Measurements from ENCODE around the gene PLA2G6. TPM values are rescaled to one million over a fixed set of nuclear protein-coding genes. Genes with fewer than 3 reads are reported as not detected.

Gene PLA2G6
- total RNA-seq, 1 donor from 2014 or later: 260 TPM

DNA sequence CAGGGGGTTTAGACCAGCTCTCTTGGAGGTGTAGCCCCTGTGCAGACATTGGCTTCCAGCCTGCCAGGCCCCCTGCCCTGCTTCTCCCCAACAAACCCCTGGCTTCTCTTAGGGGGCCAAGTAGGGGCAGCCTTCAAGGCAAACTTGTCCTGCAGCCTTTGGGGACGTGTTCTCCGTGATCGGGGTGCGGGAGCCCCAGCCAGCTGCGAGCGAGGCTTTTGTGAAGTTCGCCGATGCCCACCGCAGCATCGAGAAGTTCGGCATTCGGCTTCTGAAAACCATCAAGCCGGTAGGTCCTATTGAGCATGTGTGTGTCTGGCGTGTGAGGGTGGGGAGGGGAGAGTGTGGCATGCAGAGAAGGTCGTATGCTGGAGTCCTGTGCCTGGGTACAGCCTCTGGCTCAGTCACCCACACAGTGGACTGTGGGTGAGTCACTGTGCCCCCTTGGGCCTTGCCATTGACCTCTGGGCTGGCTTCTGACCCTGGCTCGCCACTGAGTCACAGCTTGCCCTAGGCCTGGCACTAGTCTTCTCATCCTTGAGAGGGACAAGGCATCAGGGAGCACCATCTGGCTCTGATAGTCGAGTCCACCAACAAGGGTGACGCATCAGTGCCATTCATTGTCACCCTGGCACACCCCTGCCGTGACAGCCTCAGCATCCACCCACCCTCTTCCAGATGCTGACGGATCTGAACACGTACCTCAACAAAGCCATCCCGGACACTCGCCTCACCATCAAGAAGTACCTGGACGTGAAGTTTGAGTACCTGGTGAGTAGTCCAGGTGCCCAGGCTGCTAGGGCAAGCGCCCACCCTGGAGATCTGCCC, 109.1 kb downstream of the PLA2G6 start:
- DNase-seq (ENCODE audit: low spot score): no peak

DNA sequence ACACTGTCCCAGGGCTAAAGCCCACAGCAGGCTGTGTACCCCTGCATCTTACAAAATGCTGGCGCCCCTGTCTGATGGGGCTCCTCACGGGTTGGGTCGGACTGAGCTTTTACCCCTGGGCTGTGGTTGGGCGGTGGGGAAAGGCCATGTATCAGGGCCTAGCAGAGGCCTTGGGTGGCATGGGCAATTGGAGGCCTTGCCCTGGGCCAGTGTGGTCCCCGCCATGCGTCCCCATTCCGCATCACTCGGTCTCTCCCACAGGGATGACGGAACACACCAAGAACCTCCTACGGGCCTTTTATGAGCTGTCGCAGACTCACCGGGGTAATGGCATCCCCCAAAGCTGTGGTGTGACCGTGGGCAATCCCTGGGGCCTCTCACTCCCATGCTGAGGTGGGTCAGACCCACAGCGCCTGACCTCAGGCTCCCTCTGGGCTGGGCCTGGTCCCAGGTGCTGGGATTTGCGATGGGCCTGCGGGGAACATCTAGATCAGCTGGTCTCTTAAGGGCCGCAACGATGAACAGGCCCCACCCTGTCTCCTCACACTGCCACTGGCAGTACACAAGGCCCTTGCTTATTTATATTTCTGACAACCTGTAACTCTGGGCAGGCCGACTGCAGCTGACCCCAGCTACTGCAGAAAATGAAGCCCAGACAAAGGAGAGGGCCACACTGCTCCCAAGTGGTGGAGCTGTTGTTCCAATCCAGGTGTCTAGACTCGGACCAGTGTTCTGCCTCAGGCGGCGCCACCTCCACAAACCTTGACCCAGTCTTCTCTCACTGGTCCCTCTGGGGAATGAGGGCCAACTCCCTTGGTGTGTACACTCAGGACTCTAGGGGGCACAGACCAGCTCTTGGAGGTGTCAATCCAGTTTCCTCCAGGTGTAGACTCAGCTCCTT, 110.0 kb downstream of the PLA2G6 start:
- no peak for DNase-seq (ENCODE audit: low spot score)

DNA sequence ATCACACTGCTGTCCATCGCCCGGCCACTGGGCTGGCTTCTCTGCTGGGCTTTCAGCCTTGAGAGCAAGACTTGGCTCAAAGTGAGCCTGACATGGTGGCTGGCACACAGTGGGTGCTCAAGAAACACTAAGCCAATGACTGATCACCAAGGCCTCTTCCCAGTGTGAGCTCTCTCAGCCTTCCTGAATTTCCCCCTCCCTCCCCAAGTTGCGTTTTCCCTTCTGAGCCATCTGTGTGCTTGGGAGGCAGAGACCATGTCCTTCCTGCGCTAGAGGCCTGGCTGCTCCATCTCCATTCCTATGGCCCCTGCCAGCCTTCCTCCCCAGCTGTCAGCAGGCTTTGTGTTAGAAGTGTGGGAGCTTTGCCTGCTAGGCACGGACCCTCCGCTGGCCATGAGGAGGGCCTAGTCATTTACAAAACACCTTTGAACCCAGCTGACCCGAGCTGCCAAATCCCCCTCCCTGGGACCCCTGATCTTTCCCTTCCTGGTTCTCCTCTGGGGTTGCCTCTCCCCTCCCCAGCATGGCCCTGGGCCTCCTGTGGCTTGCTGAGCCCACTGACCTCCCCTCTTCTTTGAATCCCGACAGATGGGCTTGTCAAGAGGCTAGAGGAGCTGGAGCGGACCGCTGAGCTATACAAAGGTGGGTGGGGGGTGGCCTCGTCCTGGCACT, 111.2 kb downstream of the PLA2G6 start:
- no peak for DNase-seq (ENCODE audit: low spot score)

DNA sequence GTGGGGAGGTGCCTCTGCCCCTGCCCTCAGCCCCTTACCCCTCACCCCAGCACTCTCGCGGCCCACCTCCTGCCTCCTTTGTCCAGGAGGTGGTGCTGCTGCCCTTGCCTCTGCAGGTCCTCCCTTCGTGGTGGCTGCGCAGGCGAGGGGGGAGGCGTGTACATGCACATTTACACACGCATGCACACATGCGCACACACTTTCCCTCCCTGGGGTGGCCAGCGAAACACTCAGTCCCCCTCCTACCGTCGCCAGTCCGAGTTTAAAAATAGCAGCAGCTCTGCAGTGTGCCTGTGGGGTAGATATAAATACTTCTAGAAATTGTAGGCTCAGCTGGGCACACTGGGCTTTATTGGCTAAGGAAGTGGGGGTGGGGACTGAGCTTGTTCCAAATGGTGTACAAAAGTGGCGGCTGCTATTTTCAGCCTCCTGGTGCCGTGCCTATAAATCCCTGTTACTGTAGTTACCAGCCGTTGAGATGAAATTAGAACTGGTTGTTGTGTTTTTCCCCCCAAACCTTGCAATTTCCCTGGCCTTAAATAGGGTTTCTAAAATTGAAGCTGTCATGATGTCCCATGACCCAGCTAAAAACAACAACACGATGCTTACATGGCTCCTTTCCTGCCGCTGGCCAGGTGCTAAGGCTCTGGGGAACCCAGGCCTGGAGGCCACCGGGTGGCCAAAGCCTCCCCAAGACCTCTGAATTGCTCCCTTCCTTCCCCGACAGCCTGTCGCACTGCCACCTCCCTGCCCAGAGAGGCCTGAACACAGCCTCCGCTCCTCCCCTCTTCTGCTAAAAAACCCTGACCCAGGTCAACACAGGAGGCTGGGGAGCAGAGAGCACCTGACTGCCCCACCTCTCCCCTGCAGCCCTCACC, 112.0 kb downstream of the PLA2G6 start:
- peak; percentile 34 for DNase-seq (ENCODE audit: low spot score)

DNA sequence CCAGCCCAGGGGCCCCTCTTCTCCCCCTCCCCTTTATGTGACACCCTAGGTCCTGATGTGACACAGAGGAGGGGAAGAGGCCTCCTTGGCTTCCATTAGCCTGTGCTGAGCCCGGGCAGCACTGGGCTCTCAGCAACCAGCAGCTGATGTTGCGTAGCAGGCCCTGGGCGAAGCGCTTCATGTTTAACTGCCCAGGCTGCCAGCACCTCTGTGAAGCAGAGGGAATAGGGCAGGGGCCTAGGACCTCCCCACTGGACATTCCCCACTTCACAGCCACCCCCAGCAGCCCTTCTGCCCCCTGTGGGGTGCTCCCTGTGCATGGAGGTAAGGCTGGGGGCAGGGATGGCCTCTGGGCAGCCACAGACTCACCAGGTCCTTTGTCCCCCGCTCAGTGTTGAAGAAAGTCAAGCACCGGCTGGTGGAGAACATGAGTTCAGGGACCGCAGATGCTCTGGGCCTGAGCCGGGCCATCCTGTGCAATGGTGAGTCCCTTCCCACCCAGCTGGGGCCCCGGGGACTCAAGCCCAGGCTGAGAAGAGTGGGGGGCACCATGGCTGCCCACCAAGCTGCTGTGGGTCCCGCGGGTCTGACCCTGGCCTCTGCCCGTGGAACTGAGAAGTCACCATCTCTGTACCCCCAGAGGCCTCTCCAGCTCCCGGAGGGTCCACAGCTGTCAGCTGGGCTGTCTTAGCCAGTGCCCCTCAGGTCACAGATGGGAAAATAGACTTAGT, 112.8 kb downstream of the PLA2G6 start:
- no peak for DNase-seq (ENCODE audit: low spot score)

DNA sequence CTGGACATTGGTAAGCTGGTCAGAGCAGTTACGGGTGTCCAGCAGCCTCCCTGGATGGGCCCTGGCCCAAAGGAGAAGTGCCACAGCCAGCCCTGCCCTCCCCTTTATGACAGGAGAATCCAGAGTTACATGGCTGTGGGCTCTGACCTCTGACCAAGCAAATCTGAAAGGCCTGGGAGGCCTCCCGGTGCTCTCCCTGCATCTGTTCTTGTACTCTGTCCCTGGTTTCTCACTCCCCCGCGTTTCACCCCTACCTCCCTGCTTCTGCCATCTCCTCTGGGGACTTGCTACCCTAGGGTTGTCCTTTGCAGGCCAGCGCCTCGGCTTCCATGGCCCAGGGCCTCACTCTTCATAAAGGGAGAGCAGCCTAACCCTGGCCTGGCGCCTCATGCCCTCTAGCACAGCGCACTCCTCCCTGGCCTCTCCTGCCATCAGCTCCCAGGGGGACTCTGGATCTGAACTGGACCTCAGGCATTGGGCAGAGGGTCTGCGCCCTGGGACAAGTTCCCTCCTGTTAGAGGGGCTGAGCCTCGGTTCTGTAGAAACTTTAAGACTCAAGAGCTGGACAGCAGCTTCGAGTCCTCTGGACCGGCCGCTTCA, 113.8 kb downstream of the PLA2G6 start:
- no peak for DNase-seq (ENCODE audit: low spot score)

DNA sequence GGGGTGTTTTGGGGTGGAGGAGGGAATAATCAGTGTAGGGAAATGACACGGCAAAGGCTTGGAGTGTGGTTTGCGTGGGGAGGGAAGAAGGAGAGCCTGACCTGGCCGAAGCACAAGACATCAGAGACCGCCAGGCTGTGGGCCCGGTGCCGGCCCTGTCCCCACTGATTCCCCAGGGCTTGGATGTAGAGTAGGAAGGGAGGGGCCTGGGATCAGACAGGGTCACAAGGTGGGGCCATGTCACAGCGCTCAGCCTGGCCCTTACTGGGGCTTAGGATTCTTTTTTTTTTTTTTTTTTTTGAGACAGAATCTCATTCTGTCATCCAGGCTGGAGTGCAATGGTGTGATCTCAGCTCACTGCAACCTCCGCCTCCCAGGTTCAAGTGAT, 114.6 kb downstream of the PLA2G6 start:
- DNase-seq (ENCODE audit: low spot score): no peak

DNA sequence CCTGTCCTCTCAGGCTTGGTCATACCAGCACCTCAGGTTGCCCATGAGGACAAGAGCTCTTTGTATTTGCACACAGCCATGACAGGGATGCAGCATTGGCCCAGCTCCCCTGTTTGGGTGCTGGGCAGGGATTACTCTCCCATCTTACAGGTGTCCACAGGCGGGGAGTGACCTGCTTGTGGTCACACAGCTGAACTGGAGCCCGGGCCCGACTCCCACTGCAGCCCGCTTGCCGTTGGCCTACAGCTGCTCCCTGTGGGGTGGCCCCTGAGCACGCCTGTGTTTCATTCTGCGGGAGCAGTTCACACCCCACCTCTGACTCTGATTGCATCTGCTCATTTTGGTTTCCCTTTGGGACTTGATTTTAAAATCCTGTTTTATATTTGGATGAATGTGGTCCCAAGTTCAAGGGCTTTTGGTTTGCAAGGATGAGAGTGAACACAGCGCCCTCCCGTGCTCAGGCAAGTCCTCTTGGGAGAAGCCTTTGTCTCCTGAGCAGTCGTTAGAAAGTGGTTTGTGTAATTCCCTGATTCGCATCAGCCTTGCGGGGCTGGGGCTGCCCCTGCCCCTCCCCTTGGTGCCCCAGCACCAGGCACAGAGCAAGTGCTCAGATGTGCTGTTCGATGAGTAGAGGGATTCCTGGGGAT, 115.1 kb downstream of the PLA2G6 start:
- no peak for DNase-seq (ENCODE audit: low spot score)

DNA sequence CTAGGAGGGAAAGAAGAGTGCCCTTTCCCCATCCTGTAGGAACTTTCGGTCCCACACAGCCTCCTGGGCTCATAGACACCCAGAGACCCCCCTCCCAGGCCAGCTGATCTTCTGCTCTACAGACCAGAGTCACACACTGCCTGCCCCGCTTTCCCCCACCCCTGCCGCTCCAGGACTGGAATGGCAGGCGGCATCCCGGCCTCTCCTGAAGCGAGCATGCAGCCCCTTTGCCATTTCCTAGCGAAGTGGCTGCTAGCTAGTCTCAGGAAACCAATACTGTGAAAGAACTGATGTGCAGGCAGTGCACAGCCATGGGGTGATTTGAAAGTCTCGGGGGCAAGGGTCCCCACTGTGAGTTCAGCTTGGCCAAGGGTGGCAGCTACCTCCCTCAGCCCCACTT, 116.1 kb downstream of the PLA2G6 start:
- DNase-seq (ENCODE audit: low spot score): no peak

DNA sequence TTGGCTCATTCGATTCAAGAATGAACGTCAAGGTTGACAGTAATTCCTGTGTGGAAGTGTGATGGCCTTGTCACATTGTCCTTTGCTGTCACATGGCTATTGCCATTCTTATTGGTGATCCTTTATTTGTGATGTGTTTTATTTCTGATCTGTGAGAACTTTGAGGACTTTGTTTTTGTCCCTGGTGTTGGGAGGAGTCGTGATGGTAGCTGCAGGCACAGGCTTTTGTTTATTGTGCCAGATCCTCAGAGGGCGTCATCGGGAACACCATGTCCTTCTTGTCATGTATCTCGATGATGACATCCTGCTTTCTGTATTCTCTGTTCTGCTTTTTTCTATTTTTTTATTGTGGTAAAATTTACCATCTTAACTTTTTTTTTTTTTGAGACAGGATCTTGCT, 118.8 kb downstream of the PLA2G6 start:
- no peak for DNase-seq (ENCODE audit: low spot score)

Other genes with a start within 250 kb of the PLA2G6 start
- gene C22orf23, start 228.2 kb downstream of the PLA2G6 start, total RNA-seq: not detected
- 80.7 TPM for gene POLR2F, start 228.1 kb downstream of the PLA2G6 start, total RNA-seq
- 5.1 TPM for gene SOX10, start 197.3 kb downstream of the PLA2G6 start, total RNA-seq
- 49.0 TPM for gene PICK1, start 124.4 kb downstream of the PLA2G6 start, total RNA-seq
- 0.35 TPM for gene SLC16A8, start 97.6 kb downstream of the PLA2G6 start, total RNA-seq
- 216 TPM for gene BAIAP2L2, start 71.1 kb downstream of the PLA2G6 start, total RNA-seq
- gene MAFF, start 20.2 kb upstream of the PLA2G6 start, total RNA-seq: 34.4 TPM
- gene TMEM184B, start 91.2 kb upstream of the PLA2G6 start, total RNA-seq: 108 TPM
- 131 TPM for gene CSNK1E, start 135.6 kb upstream of the PLA2G6 start, total RNA-seq

Data from mucosa of gallbladder (tissue), 1 donor.